GM23248 (cell line): ENCODE measurements around the gene GALT.
"Not testable (repeated sequence)": the region's sequence is repeated elsewhere in the genome, so short reads cannot be mapped to it uniquely, and the experiment has no call there.

Experiments
- EZH2 ChIP-seq: fragments of 200-600 bp; sonication (generic); IDR thresholded peaks from 2 replicates; pipeline ENCODE4 v1.6.1; 2018; ENCODE audit warnings: antibody characterized with exemption, mild to moderate bottlenecking; ENCODE audit not compliant: insufficient read depth, poor library complexity, severe bottlenecking
- EZH2phosphoT487 ChIP-seq: fragments of 200-600 bp; sonication (generic); IDR thresholded peaks from 2 replicates; pipeline ENCODE4 v1.6.1; 2018; ENCODE audit warnings: antibody characterized with exemption, moderate library complexity, mild to moderate bottlenecking, low read depth; ENCODE audit not compliant: insufficient read depth

- not testable (repeated sequence) for TF ChIP-seq EZH2phosphoT487, EZH2
These were observed 7.2 kb upstream of the GALT start for GRCh38 chr9:34639322-34639721.
